PFSK-1 (cell line): ENCODE results near the gene ASCC3.

Experiments
- POLR2AphosphoS5 ChIP-seq: IDR thresholded peaks from 2 replicates; pipeline ENCODE4 v1.6.1; 2012; ENCODE audit warnings: low read depth, mild to moderate bottlenecking, control low read depth, low read length, moderate library complexity
- SIN3A ChIP-seq: IDR thresholded peaks from 2 replicates; pipeline ENCODE4 v1.6.1; 2012; ENCODE audit warnings: mild to moderate bottlenecking, low read length, moderate library complexity, borderline replicate concordance; ENCODE audit not compliant: insufficient read depth
- TAF1 ChIP-seq: IDR thresholded peaks from 2 replicates; pipeline ENCODE4 v1.6.1; 2012; ENCODE audit warnings: low read length, control low read depth, borderline replicate concordance; ENCODE audit not compliant: insufficient read depth
- TF ChIP-seq, protein P1 (sequence below), 2 experiments: IDR thresholded peaks; 2 replicates each; pipeline versions ENCODE4 v1.6.1 to v1.8.0; 2011 to 2012; ENCODE audit warnings: low read depth in 2 of 2, low read length in 2 of 2, control low read depth in 1 of 2, inconsistent platforms in 1 of 2, mild to moderate bottlenecking in 1 of 2, moderate library complexity in 1 of 2; ENCODE audit not compliant: insufficient read depth in 1 of 2

DNA sequence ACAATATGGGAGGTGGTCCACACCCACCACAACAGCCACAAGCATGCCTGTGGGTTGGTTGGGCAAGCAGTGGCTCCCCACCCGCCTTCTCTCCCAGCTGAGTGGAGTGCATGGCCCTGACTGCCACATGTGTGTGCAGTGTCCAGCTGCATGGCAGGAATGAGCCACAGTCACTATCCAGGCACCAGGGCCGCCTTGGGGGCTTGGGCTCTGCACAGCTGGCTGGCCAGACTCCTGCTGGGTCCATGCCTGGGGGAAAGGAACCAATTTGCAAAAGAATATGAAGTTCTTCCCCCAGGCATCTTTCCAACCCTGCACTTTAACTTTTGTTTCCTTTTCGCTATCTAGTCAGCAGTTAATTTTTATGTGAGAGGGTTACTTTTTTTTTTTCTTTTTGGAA, 11.6 kb upstream of the ASCC3 start:
- TF ChIP-seq, protein P1, sequence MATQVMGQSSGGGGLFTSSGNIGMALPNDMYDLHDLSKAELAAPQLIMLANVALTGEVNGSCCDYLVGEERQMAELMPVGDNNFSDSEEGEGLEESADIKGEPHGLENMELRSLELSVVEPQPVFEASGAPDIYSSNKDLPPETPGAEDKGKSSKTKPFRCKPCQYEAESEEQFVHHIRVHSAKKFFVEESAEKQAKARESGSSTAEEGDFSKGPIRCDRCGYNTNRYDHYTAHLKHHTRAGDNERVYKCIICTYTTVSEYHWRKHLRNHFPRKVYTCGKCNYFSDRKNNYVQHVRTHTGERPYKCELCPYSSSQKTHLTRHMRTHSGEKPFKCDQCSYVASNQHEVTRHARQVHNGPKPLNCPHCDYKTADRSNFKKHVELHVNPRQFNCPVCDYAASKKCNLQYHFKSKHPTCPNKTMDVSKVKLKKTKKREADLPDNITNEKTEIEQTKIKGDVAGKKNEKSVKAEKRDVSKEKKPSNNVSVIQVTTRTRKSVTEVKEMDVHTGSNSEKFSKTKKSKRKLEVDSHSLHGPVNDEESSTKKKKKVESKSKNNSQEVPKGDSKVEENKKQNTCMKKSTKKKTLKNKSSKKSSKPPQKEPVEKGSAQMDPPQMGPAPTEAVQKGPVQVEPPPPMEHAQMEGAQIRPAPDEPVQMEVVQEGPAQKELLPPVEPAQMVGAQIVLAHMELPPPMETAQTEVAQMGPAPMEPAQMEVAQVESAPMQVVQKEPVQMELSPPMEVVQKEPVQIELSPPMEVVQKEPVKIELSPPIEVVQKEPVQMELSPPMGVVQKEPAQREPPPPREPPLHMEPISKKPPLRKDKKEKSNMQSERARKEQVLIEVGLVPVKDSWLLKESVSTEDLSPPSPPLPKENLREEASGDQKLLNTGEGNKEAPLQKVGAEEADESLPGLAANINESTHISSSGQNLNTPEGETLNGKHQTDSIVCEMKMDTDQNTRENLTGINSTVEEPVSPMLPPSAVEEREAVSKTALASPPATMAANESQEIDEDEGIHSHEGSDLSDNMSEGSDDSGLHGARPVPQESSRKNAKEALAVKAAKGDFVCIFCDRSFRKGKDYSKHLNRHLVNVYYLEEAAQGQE (IDR thresholded peaks at IDR 0.05; ENCODE audit: insufficient read depth in 1 of 2, low read depth in 2 of 2, low read length in 2 of 2) = no peak
- no peak for TF ChIP-seq SIN3A
- no peak for TF ChIP-seq POLR2AphosphoS5
- no peak for TF ChIP-seq TAF1
